ENCODE data around the gene ADAMTSL1. TPM values are rescaled to one million over a fixed set of nuclear protein-coding genes. Genes with fewer than 3 reads are reported as not detected.

The ADAMTSL1 gene
- polyA plus RNA-seq, 1 donor from 2014 or later, result 1.1 TPM

DNA sequence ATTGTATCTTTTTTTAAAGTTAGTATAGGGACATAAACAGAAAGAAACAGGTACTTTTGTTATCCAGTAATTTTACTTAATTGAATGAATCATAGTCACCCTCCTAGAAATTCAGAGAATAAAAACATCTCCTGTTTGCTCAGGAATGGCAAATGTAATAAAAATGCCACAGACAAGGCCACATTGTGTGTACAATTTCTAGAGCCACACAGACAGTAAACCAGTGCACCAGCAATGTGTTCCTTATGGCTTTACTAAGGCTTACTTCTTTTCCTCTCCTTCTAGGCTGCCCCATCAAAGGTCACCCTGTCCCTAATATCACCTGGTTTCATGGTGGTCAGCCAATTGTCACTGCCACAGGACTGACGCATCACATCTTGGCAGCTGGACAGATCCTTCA lies 413.6 kb downstream of the ADAMTSL1 start:
- no peaks in the 10 kb centered on the region for H4K20me1 ChIP-seq (ENCODE audit: insufficient read depth)
- H3K79me2 ChIP-seq (replicated peaks; ENCODE audit: insufficient read depth, low read length), result no peaks in the 10 kb centered on the region
- no peak overlapping the region for H2AFZ ChIP-seq (ENCODE audit: low read depth, low read length)
- no peak overlapping the region for H3K4me3 ChIP-seq (ENCODE audit: low read length)
- TF ChIP-seq MXI1 (conservative IDR thresholded peaks at IDR 0.05; ENCODE audit: poor library complexity, severe bottlenecking) (no peak), RAD21 (conservative IDR thresholded peaks at IDR 0.05) (no peak), EP300 (conservative IDR thresholded peaks at IDR 0.05; ENCODE audit: poor library complexity, severe bottlenecking) (no peak), POLR2AphosphoS5 (IDR thresholded peaks at IDR 0.05) (no peak), SMC3 (conservative IDR thresholded peaks at IDR 0.05; ENCODE audit: poor library complexity) (no peak), CTCF (IDR thresholded peaks at IDR 0.05; ENCODE audit: poor library complexity, severe bottlenecking) (no peak), EZH2 (IDR thresholded peaks at IDR 0.05; ENCODE audit: borderline replicate concordance, insufficient read depth, low read length, poor library complexity, severe bottlenecking) (no peak), TAF1 (IDR thresholded peaks at IDR 0.05; ENCODE audit: low read depth) (no peak)
- TF ChIP-seq, protein P1, sequence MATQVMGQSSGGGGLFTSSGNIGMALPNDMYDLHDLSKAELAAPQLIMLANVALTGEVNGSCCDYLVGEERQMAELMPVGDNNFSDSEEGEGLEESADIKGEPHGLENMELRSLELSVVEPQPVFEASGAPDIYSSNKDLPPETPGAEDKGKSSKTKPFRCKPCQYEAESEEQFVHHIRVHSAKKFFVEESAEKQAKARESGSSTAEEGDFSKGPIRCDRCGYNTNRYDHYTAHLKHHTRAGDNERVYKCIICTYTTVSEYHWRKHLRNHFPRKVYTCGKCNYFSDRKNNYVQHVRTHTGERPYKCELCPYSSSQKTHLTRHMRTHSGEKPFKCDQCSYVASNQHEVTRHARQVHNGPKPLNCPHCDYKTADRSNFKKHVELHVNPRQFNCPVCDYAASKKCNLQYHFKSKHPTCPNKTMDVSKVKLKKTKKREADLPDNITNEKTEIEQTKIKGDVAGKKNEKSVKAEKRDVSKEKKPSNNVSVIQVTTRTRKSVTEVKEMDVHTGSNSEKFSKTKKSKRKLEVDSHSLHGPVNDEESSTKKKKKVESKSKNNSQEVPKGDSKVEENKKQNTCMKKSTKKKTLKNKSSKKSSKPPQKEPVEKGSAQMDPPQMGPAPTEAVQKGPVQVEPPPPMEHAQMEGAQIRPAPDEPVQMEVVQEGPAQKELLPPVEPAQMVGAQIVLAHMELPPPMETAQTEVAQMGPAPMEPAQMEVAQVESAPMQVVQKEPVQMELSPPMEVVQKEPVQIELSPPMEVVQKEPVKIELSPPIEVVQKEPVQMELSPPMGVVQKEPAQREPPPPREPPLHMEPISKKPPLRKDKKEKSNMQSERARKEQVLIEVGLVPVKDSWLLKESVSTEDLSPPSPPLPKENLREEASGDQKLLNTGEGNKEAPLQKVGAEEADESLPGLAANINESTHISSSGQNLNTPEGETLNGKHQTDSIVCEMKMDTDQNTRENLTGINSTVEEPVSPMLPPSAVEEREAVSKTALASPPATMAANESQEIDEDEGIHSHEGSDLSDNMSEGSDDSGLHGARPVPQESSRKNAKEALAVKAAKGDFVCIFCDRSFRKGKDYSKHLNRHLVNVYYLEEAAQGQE (IDR thresholded peaks at IDR 0.05; ENCODE audit: borderline replicate concordance), result no peak
- no peak overlapping the region for H3K27ac ChIP-seq (ENCODE audit: low read length)
- H3K9me3 ChIP-seq (ENCODE audit: low read length), result peaks cover 5% of the 10 kb centered on the region
- H3K27me3 ChIP-seq (ENCODE audit: insufficient read depth, low read depth, low read length), result no peaks in the 10 kb centered on the region
- no peaks in the 10 kb centered on the region for H3K36me3 ChIP-seq (ENCODE audit: insufficient read depth, low read length)
- no peaks in the 10 kb centered on the region for H3K9me2 ChIP-seq (ENCODE audit: insufficient read depth, low read length)
- no peak overlapping the region for H3K4me2 ChIP-seq (ENCODE audit: low read length)
- H3F3A ChIP-seq (ENCODE audit: insufficient read depth, low read length, poor library complexity, severe bottlenecking), result no peaks in the 10 kb centered on the region
- no peak overlapping the region for H3K9ac ChIP-seq (ENCODE audit: low read length)

- TF ChIP-seq RAD21 (conservative IDR thresholded peaks at IDR 0.05), result no peak
- TF ChIP-seq, protein P1 (IDR thresholded peaks at IDR 0.05; ENCODE audit: borderline replicate concordance), result no peak
- TF ChIP-seq EP300 (conservative IDR thresholded peaks at IDR 0.05; ENCODE audit: poor library complexity, severe bottlenecking), result no peak
- TF ChIP-seq TAF1 (IDR thresholded peaks at IDR 0.05; ENCODE audit: low read depth), result no peak
- TF ChIP-seq SMC3 (conservative IDR thresholded peaks at IDR 0.05; ENCODE audit: poor library complexity), result no peak
- no peak for TF ChIP-seq MXI1 (conservative IDR thresholded peaks at IDR 0.05; ENCODE audit: poor library complexity, severe bottlenecking)
- TF ChIP-seq EZH2 (IDR thresholded peaks at IDR 0.05; ENCODE audit: borderline replicate concordance, insufficient read depth, low read length, poor library complexity, severe bottlenecking), result no peak
- TF ChIP-seq CTCF (IDR thresholded peaks at IDR 0.05; ENCODE audit: poor library complexity, severe bottlenecking), result no peak
- TF ChIP-seq POLR2AphosphoS5 (IDR thresholded peaks at IDR 0.05), result no peak
- Histone ChIP-seq H4K20me1 (ENCODE audit: insufficient read depth) (no peaks in the 10 kb centered on the region), H3K27me3 (ENCODE audit: insufficient read depth, low read depth, low read length) (no peaks in the 10 kb centered on the region), H3K9me3 (ENCODE audit: low read length) (peaks cover under 1% of the 10 kb centered on the region), H3K36me3 (ENCODE audit: insufficient read depth, low read length) (no peaks in the 10 kb centered on the region), H3K4me2 (ENCODE audit: low read length) (no peak overlapping the region), H3K79me2 (replicated peaks; ENCODE audit: insufficient read depth, low read length) (no peaks in the 10 kb centered on the region), H3K27ac (ENCODE audit: low read length) (no peak overlapping the region), H3F3A (ENCODE audit: insufficient read depth, low read length, poor library complexity, severe bottlenecking) (no peaks in the 10 kb centered on the region), H3K9ac (ENCODE audit: low read length) (no peak overlapping the region), H3K4me3 (ENCODE audit: low read length) (no peak overlapping the region), H2AFZ (ENCODE audit: low read depth, low read length) (no peak overlapping the region), H3K9me2 (ENCODE audit: insufficient read depth, low read length) (no peaks in the 10 kb centered on the region)
These were observed 414.3 kb downstream of the ADAMTSL1 start for GRCh38 chr9:18888290-18888689.

Measured in neural cell (in vitro differentiated cells).